ENCODE results near the gene FSTL4. TPM values are rescaled to one million over a fixed set of nuclear protein-coding genes. Genes with fewer than 3 reads are reported as not detected.

The FSTL4 gene
- total RNA-seq, 2 donors from 2014 or later: not detected

GRCh38 chr5:133405275-133406034 lies 206.9 kb downstream of the FSTL4 start:
- Mint-ChIP-seq H3K9me3 (no peaks in the 10 kb centered on the region), H3K4me3 (no peak overlapping the region), H3K27me3 (peaks cover 3 to 17% of the 10 kb centered on the region in 2 donors), H3K27ac (no peak overlapping the region), H3K4me1 (ENCODE audit: low read depth in 2 of 2) (no peaks in the 10 kb centered on the region), H3K36me3 (no peaks in the 10 kb centered on the region)
- DNase-seq (ENCODE audit: low spot score) (no peak), ATAC-seq (no peak)

- peak in 1 of 2 donors; percentile 22 for ATAC-seq
- Mint-ChIP-seq H3K36me3 (no peaks in the 10 kb centered on the region), H3K9me3 (no peaks in the 10 kb centered on the region), H3K4me1 (ENCODE audit: low read depth in 2 of 2) (peaks cover 1 to 4% of the 10 kb centered on the region in 2 donors), H3K27ac (no peak overlapping the region), H3K4me3 (no peak overlapping the region), H3K27me3 (peaks cover under 1 to 10% of the 10 kb centered on the region in 2 donors)
- no peak for DNase-seq (ENCODE audit: low spot score)
Observed at GRCh38 chr5:133404724-133405123, 207.6 kb downstream of the FSTL4 start.

GRCh38 chr5:133403741-133404364 lies 208.5 kb downstream of the FSTL4 start:
- Mint-ChIP-seq H3K4me3 (no peak overlapping the region), H3K27ac (no peak overlapping the region), H3K36me3 (no peaks in the 10 kb centered on the region), H3K4me1 (ENCODE audit: low read depth in 2 of 2) (peaks cover 8 to 13% of the 10 kb centered on the region in 2 donors), H3K9me3 (no peaks in the 10 kb centered on the region), H3K27me3 (peaks cover 4 to 8% of the 10 kb centered on the region in 2 donors)
- DNase-seq (ENCODE audit: low spot score): no peak
- ATAC-seq: no peak

GRCh38 chr5:133402775-133403174 lies 209.6 kb downstream of the FSTL4 start:
- H3K27me3 Mint-ChIP-seq: peaks cover 4 to 8% of the 10 kb centered on the region in 2 donors
- DNase-seq (ENCODE audit: low spot score): peak; percentile 54
- no peak overlapping the region for H3K27ac Mint-ChIP-seq
- no peak overlapping the region for H3K4me3 Mint-ChIP-seq
- no peak for ATAC-seq
- no peaks in the 10 kb centered on the region for H3K36me3 Mint-ChIP-seq
- peaks cover 13 to 24% of the 10 kb centered on the region in 2 donors for H3K4me1 Mint-ChIP-seq (ENCODE audit: low read depth in 2 of 2)
- no peaks in the 10 kb centered on the region for H3K9me3 Mint-ChIP-seq

- Mint-ChIP-seq H3K27me3 (peaks cover 4 to 8% of the 10 kb centered on the region in 2 donors), H3K4me3 (no peak overlapping the region), H3K27ac (no peak overlapping the region), H3K36me3 (no peaks in the 10 kb centered on the region), H3K9me3 (no peaks in the 10 kb centered on the region), H3K4me1 (ENCODE audit: low read depth in 2 of 2) (peaks cover 15 to 29% of the 10 kb centered on the region in 2 donors)
- no peak for ATAC-seq
- peak; percentile 26 for DNase-seq (ENCODE audit: low spot score)
Observed at GRCh38 chr5:133401731-133402347, 210.5 kb downstream of the FSTL4 start.

GRCh38 chr5:133400831-133401351 lies 211.4 kb downstream of the FSTL4 start:
- no peak overlapping the region for H3K4me3 Mint-ChIP-seq
- ATAC-seq: no peak

GRCh38 chr5:133400120-133400519 lies 212.2 kb downstream of the FSTL4 start:
- ATAC-seq: no peak
- Mint-ChIP-seq H3K27me3 (peaks cover 6 to 15% of the 10 kb centered on the region in 2 donors), H3K27ac (peak overlapping the region in 1 of 2 donors; percentile 56), H3K9me3 (no peaks in the 10 kb centered on the region), H3K36me3 (no peaks in the 10 kb centered on the region), H3K4me1 (ENCODE audit: low read depth in 2 of 2) (peaks cover 22 to 40% of the 10 kb centered on the region in 2 donors), H3K4me3 (no peak overlapping the region)
- peak; percentile 23 for DNase-seq (ENCODE audit: low spot score)

More at GRCh38 chr5:133400831-133401351, 211.4 kb downstream of the FSTL4 start:
- H3K36me3 Mint-ChIP-seq: no peaks in the 10 kb centered on the region
- H3K27me3 Mint-ChIP-seq: peaks cover 4 to 9% of the 10 kb centered on the region in 2 donors
- DNase-seq (ENCODE audit: low spot score): peak; percentile 58
- H3K27ac Mint-ChIP-seq: no peak overlapping the region
- H3K9me3 Mint-ChIP-seq: no peaks in the 10 kb centered on the region
- H3K4me1 Mint-ChIP-seq (ENCODE audit: low read depth in 2 of 2): peaks cover 22 to 37% of the 10 kb centered on the region in 2 donors

GRCh38 chr5:133399247-133399891 lies 213.0 kb downstream of the FSTL4 start:
- Mint-ChIP-seq H3K4me1 (ENCODE audit: low read depth in 2 of 2) (peaks cover 22 to 40% of the 10 kb centered on the region in 2 donors), H3K27ac (peak overlapping the region in 1 of 2 donors; percentile 56), H3K4me3 (no peak overlapping the region), H3K9me3 (no peaks in the 10 kb centered on the region), H3K36me3 (no peaks in the 10 kb centered on the region), H3K27me3 (peaks cover 6 to 15% of the 10 kb centered on the region in 2 donors)
- no peak for ATAC-seq
- DNase-seq (ENCODE audit: low spot score): no peak

GRCh38 chr5:133398646-133399101 lies 213.7 kb downstream of the FSTL4 start:
- H3K27me3 Mint-ChIP-seq: peaks cover 6 to 15% of the 10 kb centered on the region in 2 donors
- H3K27ac Mint-ChIP-seq: peak overlapping the region in 1 of 2 donors; percentile 59
- DNase-seq (ENCODE audit: low spot score) (peak; percentile 64), ATAC-seq (peak; percentile 83 to 86)
- no peaks in the 10 kb centered on the region for H3K36me3 Mint-ChIP-seq
- H3K4me3 Mint-ChIP-seq: peak overlapping the region; percentile 4
- no peaks in the 10 kb centered on the region for H3K9me3 Mint-ChIP-seq
- H3K4me1 Mint-ChIP-seq (ENCODE audit: low read depth in 2 of 2): peaks cover 22 to 40% of the 10 kb centered on the region in 2 donors

GRCh38 chr5:133397990-133398645 lies 214.2 kb downstream of the FSTL4 start:
- H3K9me3 Mint-ChIP-seq: no peaks in the 10 kb centered on the region
- H3K36me3 Mint-ChIP-seq: no peaks in the 10 kb centered on the region
- peak overlapping the region in 1 of 2 donors; percentile 59 for H3K27ac Mint-ChIP-seq
- peaks cover 6 to 15% of the 10 kb centered on the region in 2 donors for H3K27me3 Mint-ChIP-seq
- H3K4me1 Mint-ChIP-seq (ENCODE audit: low read depth in 2 of 2): peaks cover 22 to 40% of the 10 kb centered on the region in 2 donors
- no peak for ATAC-seq
- H3K4me3 Mint-ChIP-seq: peak overlapping the region; percentile 4
- DNase-seq (ENCODE audit: low spot score): peak; percentile 40

GRCh38 chr5:133397348-133397747 lies 215.0 kb downstream of the FSTL4 start:
- Mint-ChIP-seq H3K27ac (no peak overlapping the region), H3K4me3 (no peak overlapping the region), H3K9me3 (no peaks in the 10 kb centered on the region), H3K4me1 (ENCODE audit: low read depth in 2 of 2) (peaks cover 22 to 40% of the 10 kb centered on the region in 2 donors), H3K27me3 (peaks cover 8 to 15% of the 10 kb centered on the region in 2 donors), H3K36me3 (no peaks in the 10 kb centered on the region)
- ATAC-seq: no peak
- DNase-seq (ENCODE audit: low spot score): no peak

GRCh38 chr5:133396814-133397213 lies 215.5 kb downstream of the FSTL4 start:
- H3K36me3 Mint-ChIP-seq: no peaks in the 10 kb centered on the region
- H3K4me1 Mint-ChIP-seq (ENCODE audit: low read depth in 2 of 2): peaks cover 22 to 40% of the 10 kb centered on the region in 2 donors
- H3K4me3 Mint-ChIP-seq: no peak overlapping the region
- DNase-seq (ENCODE audit: low spot score) (peak; percentile 49), ATAC-seq (no peak)
- no peaks in the 10 kb centered on the region for H3K9me3 Mint-ChIP-seq
- H3K27me3 Mint-ChIP-seq: peaks cover 13 to 20% of the 10 kb centered on the region in 2 donors
- no peak overlapping the region for H3K27ac Mint-ChIP-seq
